Transverse colon (tissue), 4 donors: Measurements from ENCODE around the gene DHX58. TPM values are rescaled to one million over a fixed set of nuclear protein-coding genes. Genes with fewer than 3 reads are reported as not detected.

Experiments used
- DNase-seq: peaks from one replicate; pipeline ENCODE4 v3.0.0-alpha.2; 2019
- H3K27ac ChIP-seq, 4 donors: fragments of 200-600 bp; sonication (generic); 2 replicates each; pipeline ENCODE4 v1.5.1; 2016 to 2018; ENCODE audit warnings: inconsistent platforms in 4 of 4
- H3K27me3 ChIP-seq: fragments of 200-600 bp; sonication (generic); 2 replicates; pipeline ENCODE4 v1.5.1; 2017; ENCODE audit warnings: inconsistent platforms
- H3K36me3 ChIP-seq, 4 donors: fragments of 200-600 bp; sonication (generic); 2 replicates each; pipeline ENCODE4 v1.5.1; 2017 to 2019; ENCODE audit warnings: inconsistent platforms in 4 of 4
- H3K4me1 ChIP-seq, 4 donors: fragments of 200-600 bp; sonication (generic); 2 replicates each; pipeline ENCODE4 v1.5.1; 2017 to 2020; ENCODE audit warnings: inconsistent platforms in 4 of 4
- H3K4me3 ChIP-seq, 4 donors: fragments of 200-600 bp; sonication (generic); 1 replicate in 1 of 4; 2 replicates in 3 of 4; pipeline versions ENCODE4 v1.5.1 to v1.6.1; 2017 to 2019; ENCODE audit warnings: inconsistent platforms in 4 of 4
- H3K9me3 ChIP-seq, 2 donors: fragments of 200-600 bp; sonication (generic); 2 replicates each; pipeline ENCODE4 v1.5.1; 2017 to 2019; ENCODE audit warnings: inconsistent platforms in 2 of 2
- CTCF ChIP-seq, 5 experiments: fragments of 200-600 bp in 3 of 5; fragments of 450-650 bp in 2 of 5; sonication (generic) in 3 of 5; IDR thresholded peaks; 1 replicate in 2 of 5; 2 replicates in 3 of 5; pipeline ENCODE4 v1.5.1; 2016 to 2017; ENCODE audit warnings: antibody characterized with exemption in 5 of 5, inconsistent platforms in 3 of 5, mild to moderate bottlenecking in 2 of 5, moderate library complexity in 1 of 5
- EP300 ChIP-seq: sonication (generic); formaldehyde crosslinking; IDR thresholded peaks from one replicate; pipeline ENCODE4 v1.6.1; 2017; ENCODE audit warnings: antibody characterized with exemption, low read depth
- POLR2A ChIP-seq: fragments of 450-650 bp; IDR thresholded peaks from one replicate; pipeline ENCODE4 v1.6.1; 2016; ENCODE audit warnings: antibody characterized with exemption, mild to moderate bottlenecking, moderate library complexity
- POLR2AphosphoS5 ChIP-seq, 3 donors: sonication (generic); formaldehyde crosslinking; IDR thresholded peaks; one replicate each; pipeline ENCODE4 v1.6.1; 2016; ENCODE audit warnings: antibody characterized with exemption in 3 of 3
- WGBS, 2 donors: methylation state at CpG; one replicate each; pipeline ENCODE4 v1.1.5; 2018; ENCODE audit warnings: low coverage in 1 of 2; 5-methylcytosine and 5-hydroxymethylcytosine counted together
- in situ Hi-C, 4 donors: fragments of 200-750 bp; cut with MboI; loops; one replicate each; pipeline versions ENCODE4 v1.15.0 to v1.15.1; 2017; ENCODE audit warnings: low sequenced_read_pairs in 3 of 4, low pct_ligation_motif_present in 1 of 4, low pct_unique_long_range_greater_than_20kb in 1 of 4
- intact Hi-C: fragments of 100-400 bp; cut with DNase I; formaldehyde crosslinking; loops from one replicate; pipeline ENCODE4 v1.15.1; 2023; ENCODE audit warnings: low total_unique reads
- total RNA-seq, 4 donors: library from RNA; depleted of rRNA; stranded (reverse); fragments of >200 nt; gene quantifications; one replicate each; pipeline ENCODE4 v1.1.0, GENCODE V29; 2016

Gene DHX58
- total RNA-seq, 4 donors from 2014 or later, result 4.6 to 14.6 (median 12.8) TPM

GRCh38 chr17:42056635-42057034 lies 55.9 kb downstream of the DHX58 start:
- 66% methylated on average over 3 of the region's 3 CpGs; no CpG with 5 or more reads in 1 of the 2 donors for WGBS, 2 donors
- Histone ChIP-seq H3K9me3 (no peaks in the 10 kb centered on the region), H3K27ac (no peak overlapping the region), H3K4me1 (no peaks in the 10 kb centered on the region), H3K27me3 (peaks cover 13% of the 10 kb centered on the region), H3K4me3 (no peak overlapping the region), H3K36me3 (no peaks in the 10 kb centered on the region)
- DNase-seq, result no peak
- in situ Hi-C loops, result no loop called here
- TF ChIP-seq CTCF (IDR thresholded peaks at IDR 0.05) (no peak), POLR2AphosphoS5 (IDR thresholded peaks at IDR 0.05) (no peak), EP300 (no peak), POLR2A (no peak)
- intact Hi-C loops, result no loop called here

GRCh38 chr17:42055496-42055895 lies 57.0 kb downstream of the DHX58 start:
- 67% methylated on average over 6 of the region's 6 CpGs; no CpG with 5 or more reads in 1 of the 2 donors for WGBS, 2 donors

GRCh38 chr17:42055027-42055426 lies 57.5 kb downstream of the DHX58 start:
- DNase-seq, result no peak
- in situ Hi-C loops, result no loop called here
- Histone ChIP-seq H3K36me3 (no peaks in the 10 kb centered on the region), H3K4me3 (no peak overlapping the region), H3K27me3 (peaks cover 13% of the 10 kb centered on the region), H3K27ac (no peak overlapping the region), H3K9me3 (no peaks in the 10 kb centered on the region), H3K4me1 (peaks cover 0 to 8% (median 4%) of the 10 kb centered on the region in 4 donors)
- no peak for TF ChIP-seq POLR2A
- TF ChIP-seq EP300, result no peak
- no peak for TF ChIP-seq CTCF (IDR thresholded peaks at IDR 0.05)
- no peak for TF ChIP-seq POLR2AphosphoS5 (IDR thresholded peaks at IDR 0.05)
- intact Hi-C loops, result no loop called here
- WGBS, 2 donors, result 50% methylated on average over 3 of the region's 3 CpGs; no CpG with 5 or more reads in 1 of the 2 donors

More at GRCh38 chr17:42055496-42055895, 57.0 kb downstream of the DHX58 start:
- H3K27me3 ChIP-seq, result peaks cover 13% of the 10 kb centered on the region
- no peak overlapping the region for H3K4me3 ChIP-seq
- no peak for DNase-seq
- no peaks in the 10 kb centered on the region for H3K9me3 ChIP-seq
- H3K27ac ChIP-seq, result no peak overlapping the region
- H3K4me1 ChIP-seq, result peaks cover 0 to 5% (median 4%) of the 10 kb centered on the region in 4 donors
- no peaks in the 10 kb centered on the region for H3K36me3 ChIP-seq
- TF ChIP-seq CTCF (IDR thresholded peaks at IDR 0.05), result no peak
- no peak for TF ChIP-seq POLR2A
- TF ChIP-seq EP300, result no peak
- TF ChIP-seq POLR2AphosphoS5 (IDR thresholded peaks at IDR 0.05), result no peak
- in situ Hi-C loops, result no loop called here
- intact Hi-C loops, result no loop called here

- Histone ChIP-seq H3K9me3 (no peaks in the 10 kb centered on the region), H3K27me3 (peaks cover 13% of the 10 kb centered on the region), H3K36me3 (no peaks in the 10 kb centered on the region), H3K27ac (no peak overlapping the region), H3K4me1 (peaks cover 0 to 14% (median 4%) of the 10 kb centered on the region in 4 donors), H3K4me3 (no peak overlapping the region)
- intact Hi-C loops, result no loop called here
- TF ChIP-seq POLR2AphosphoS5 (IDR thresholded peaks at IDR 0.05), result no peak
- TF ChIP-seq EP300, result no peak
- no peak for TF ChIP-seq CTCF (IDR thresholded peaks at IDR 0.05)
- TF ChIP-seq POLR2A, result no peak
- in situ Hi-C loops, result no loop called here
- WGBS, 2 donors, result 56 to 86% methylated on average over 1 to 12 of the region's 12 CpGs
- no peak for DNase-seq
Observed at GRCh38 chr17:42053731-42054500, 58.6 kb downstream of the DHX58 start.
